CD4-positive, alpha-beta T cell treated with Interleukin-15 for 4 hours (primary cell): ENCODE measurements around the gene GRK5.
A peak's percentile ranks its signal among the peaks of the same experiment; 100 is the strongest.

Experiments used
- DNase-seq: peaks from one replicate; pipeline ENCODE4 v3.0.0-alpha.2; 2020; ENCODE audit warnings: low spot score

The GRK5 gene

DNA sequence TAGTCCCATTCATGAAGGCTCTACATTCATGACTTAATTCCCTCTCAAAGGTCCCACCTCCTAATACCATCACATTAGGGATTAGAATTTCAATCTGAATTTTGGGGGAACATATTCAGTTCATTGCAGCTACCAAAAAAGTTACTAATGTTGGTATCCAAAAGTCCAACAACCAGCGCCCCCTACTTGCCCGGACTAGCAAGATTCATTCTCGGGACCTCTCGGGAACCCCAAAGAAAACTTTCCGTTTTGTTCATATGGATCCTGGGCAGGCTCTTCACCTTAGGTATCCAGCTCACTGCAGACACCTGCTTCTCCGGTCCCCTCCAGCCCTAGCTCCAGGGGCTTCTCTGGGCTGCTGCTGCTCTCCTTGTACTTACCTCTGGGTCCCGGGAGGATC is 8.9 kb upstream of the GRK5 start:
- no peak for DNase-seq

GRCh38 chr10:119199231-119199992 is 8.0 kb upstream of the GRK5 start:
- DNase-seq: peak; percentile 52

DNA sequence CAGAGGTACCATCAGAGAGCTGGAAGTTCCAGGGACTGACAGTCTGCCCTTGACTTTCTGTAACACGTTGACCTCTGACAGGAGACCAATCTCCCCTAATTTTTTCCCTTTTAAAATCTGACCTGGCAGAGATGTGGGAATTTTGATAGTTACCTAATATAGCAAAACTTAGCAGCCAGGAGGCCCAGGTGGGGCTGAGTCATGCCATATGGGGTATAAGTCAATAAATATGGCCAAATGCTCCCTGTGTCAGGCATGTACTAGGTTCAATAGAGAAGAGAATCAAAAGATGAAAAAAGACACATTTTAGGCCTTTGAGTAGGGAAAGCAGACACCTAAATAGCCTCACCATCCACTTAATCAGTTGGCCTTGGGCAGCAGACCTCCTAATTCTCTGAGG is 6.1 kb upstream of the GRK5 start:
- DNase-seq: no peak

DNA sequence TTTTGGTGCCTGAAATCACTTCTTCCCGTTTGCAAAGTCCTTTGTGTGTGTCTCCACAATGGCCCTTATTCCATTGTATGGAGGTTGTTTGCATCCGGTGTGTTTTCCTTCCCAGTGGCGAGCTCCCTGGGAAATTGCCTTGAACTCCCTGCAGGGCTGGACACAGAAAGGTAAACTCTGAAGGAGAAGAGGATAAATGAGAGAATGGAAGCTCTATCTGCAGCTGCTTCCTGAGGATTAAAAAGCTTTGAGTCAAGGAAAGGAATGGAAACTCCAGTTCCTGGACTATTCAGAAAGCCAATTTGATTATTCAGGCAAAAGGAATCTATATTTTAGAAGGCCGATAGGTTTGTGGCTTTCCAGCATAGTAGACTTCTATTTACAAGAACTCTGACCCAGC is 4.4 kb upstream of the GRK5 start:
- DNase-seq: no peak

DNA sequence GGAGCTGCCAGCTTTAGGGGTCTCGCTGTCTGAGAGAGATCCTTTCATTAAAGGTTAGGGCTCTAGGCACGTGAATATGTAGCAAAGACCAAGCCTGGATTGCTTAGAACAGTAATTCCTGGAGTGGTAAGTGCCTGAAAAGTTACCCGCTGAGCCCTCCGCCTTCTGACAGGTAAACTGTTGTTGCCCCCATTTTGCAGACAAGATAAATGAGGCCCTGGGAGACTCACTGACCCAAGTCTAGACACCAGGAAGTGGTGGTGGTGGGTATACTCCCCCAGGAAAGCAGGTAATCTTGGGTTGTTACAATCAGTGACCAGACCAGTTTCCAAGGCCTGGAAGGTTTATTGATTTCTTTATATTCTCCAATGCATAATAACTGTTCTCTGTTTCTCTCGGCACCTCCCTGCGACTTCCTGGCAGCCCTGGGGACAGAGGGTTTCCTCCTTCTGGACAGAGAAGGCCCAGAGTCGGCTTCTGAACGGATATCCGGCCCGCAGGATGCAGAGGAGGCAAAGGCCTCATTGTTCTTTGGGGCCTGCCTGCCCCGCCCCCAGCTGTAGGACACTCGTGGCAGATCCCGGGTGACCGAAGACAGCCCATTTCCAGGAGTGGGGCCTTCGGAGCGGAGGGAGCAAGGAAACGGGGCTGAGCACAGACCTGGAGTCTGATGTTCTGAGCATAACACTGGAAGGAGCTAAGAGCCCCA is 1.3 kb upstream of the GRK5 start:
- peak; percentile 31 for DNase-seq

- DNase-seq: peak; percentile 71
Measured at GRCh38 chr10:119206603-119207365, 587 bp upstream of the GRK5 start.

DNA sequence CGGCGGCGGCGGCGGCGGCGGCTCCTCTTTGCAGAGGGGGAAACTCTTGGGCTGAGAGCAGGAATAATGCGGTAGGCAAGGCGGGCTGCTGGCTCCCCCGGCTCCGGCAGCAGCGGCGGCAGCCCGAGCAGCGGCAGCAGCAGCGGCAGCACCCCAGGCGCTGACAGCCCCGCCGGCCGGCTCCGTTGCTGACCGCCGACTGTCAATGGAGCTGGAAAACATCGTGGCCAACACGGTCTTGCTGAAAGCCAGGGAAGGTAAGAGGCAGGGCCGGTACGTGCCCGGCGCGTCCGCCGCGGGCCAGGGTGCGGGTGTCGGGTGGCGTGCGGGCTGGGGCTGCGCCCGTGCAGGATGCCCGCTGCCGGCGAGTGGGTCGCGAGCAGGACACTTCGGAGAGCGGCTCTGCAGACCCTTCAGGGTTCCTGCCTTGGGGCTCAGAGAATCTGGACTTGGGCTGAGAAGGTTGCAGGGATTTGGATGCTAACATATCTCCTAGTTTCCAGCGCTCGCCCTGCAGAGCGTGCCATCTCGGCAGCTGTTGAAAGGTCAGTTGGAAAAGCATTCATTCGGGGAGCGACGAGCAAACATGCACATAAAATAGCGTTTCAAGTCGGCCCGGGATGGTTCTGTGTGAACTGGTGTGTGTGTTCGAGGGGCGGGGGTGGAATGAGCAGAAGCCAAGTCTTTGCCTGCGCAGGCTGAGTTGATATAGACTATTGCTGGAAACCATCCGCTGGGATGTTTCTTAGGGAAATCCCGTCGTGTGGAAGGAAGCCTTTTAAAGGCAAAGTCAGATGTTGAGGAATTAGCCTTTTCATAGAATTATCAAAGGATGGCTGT is 562 bp downstream of the GRK5 start:
- DNase-seq: no peak

DNA sequence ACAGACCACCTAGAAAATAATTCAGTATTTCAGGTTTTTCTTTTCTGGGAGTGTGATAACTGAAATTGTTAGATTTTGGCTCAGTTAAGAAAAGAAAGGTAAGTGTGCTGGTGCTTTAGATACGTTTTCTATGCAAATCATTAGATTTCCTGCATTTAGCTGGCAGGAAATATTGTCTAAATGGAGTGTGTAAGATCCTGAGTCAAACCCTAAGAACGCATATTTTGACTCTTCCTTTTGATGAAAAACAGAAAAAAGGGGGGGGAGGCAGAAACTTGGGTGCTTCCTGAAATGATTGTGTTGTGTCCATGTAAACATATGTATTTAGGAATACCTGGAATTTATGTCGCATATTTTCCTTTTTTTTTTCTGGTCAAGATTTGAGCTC is 1.2 kb downstream of the GRK5 start:
- no peak for DNase-seq

- peak; percentile 47 for DNase-seq
Measured at GRCh38 chr10:119209035-119209735, 1.8 kb downstream of the GRK5 start.

DNA sequence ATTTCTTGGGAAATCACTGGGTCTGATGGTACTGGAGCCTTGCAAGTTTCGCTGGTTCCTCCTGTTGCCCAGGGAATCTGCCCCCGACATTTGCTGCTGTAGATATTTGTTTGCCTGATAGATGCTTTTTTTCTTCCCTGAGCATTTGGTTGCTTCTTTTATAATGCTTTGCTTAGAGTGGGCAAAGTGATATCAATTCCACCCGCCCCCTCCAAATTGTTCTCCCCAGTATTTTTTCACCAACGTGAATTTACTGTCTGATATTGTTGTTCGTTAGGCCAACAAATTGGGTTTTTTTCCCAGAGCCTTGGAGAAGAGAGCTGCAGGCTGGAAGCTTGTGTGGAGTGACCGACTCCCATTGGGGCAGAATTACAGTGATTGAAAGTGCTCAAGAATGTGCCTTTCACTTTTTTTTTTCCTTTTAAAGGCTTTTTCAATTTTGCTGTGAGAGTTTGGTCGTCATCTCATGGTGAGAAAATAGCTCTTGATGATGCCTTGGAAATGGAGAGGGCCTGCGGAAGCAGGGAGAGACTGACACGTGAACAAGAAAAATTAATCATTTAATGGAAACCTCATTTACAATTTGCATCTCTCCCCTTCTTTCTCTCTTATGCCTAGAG is 2.5 kb downstream of the GRK5 start:
- DNase-seq: no peak

DNA sequence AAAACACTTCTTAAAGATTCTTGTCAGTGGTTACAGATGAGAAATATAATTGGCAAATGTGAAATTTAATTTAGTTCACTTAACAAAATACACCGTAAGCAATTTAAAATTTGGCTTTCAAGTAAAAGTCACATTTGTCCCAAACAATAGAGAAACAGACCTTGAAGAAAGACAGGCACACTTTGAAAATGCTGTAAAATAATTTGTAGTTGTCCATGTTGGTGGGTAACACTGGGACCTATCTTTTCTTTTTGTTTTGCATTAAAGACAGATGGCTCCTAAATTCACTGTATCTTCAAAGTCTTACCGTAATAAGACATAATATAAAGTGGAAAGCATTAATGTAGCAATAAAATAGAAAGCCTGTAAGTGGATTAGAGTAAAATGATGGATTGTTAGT is 3.3 kb downstream of the GRK5 start:
- no peak for DNase-seq

DNA sequence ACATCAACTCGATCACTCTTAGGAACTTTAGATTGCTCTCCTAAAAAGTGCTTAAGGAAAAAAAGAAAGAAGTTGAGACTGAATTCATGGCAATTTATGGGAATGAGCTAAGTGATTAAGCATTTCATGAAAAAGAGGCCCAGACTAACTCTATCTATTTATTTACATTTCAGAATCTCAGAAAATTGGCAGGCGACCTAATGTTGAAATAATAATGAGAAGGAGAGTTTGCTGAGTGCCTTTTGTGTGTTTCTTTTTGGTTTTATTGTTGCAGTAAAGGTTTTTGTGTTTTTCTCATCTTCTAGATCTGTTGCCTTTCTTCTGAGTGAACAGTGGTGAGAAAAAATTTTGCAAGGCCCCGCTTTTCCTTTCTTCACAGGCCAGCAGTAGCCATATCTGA is 3.8 kb downstream of the GRK5 start:
- DNase-seq: no peak

GRCh38 chr10:119211625-119212441 is 4.5 kb downstream of the GRK5 start:
- peak; percentile 30 for DNase-seq

GRCh38 chr10:119215371-119215770 is 8.0 kb downstream of the GRK5 start:
- DNase-seq: no peak

DNA sequence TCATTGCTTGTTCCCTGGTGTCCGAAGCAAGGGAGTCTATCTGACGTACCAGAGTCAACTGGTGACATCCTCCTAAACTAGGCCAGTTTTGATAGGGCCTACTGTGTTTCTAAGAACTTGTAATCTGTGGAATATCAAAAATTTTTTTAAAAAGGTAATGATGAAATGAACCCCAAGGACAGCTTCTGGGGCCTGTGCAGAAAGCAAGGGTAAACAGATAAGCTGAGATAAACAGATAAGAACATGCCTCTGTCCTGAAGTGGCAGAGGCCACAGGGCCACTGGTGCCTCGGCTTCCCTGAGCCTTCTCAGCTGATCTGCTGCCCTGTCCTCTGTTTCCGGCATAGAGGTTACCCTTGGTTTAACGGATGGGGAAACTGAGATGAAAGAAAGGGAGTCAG is 8.8 kb downstream of the GRK5 start:
- no peak for DNase-seq

DNA sequence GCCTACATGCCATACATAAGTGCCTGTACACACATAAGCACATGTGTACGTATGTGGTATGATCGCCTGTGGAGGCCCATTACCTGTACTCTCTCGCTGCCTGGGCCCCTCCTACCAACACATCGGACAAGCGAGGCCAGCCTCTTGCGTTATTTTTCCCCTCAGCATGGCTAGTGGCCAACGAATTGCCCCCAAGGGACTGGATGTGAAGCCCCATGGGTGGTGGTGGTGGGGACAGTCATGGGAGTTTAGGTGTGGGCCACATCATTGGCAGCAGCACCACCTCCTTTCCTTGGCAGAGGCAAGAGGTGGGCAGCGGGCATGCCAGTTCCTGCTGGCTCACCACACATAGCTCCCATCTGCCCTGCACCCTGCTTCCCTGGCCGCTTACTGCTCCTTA is 10.0 kb downstream of the GRK5 start:
- DNase-seq: no peak

- no peak for DNase-seq
Measured at GRCh38 chr10:119217991-119218490, 10.7 kb downstream of the GRK5 start.

GRCh38 chr10:119219871-119220270 is 12.5 kb downstream of the GRK5 start:
- DNase-seq: no peak

GRCh38 chr10:119221201-119221600 is 13.8 kb downstream of the GRK5 start:
- no peak for DNase-seq

GRCh38 chr10:119221666-119222065 is 14.3 kb downstream of the GRK5 start:
- DNase-seq: no peak
